Keratinocyte (primary cell): ENCODE results near the gene LRRC37A3. TPM values are rescaled to one million over a fixed set of nuclear protein-coding genes. Genes with fewer than 3 reads are reported as not detected.
A peak's percentile ranks its signal among the peaks of the same experiment; 100 is the strongest.
"Not testable (repeated sequence)": the region's sequence is repeated elsewhere in the genome, so short reads cannot be mapped to it uniquely, and the experiment has no call there.

Experiments
- DNase-seq: peaks from one replicate; pipeline ENCODE4 v3.0.0-alpha.2; 2011; ENCODE audit warnings: low read depth, missing footprints, low spot score
- FAIRE-seq: peaks from 2 replicates; lab custom pipeline; 2011; peaks lifted over from hg19 to GRCh38; lab: Jason Lieb, UNC
- H2AFZ ChIP-seq: 2 replicates; pipeline ENCODE4 v1.6.0; 2012; ENCODE audit warnings: low read length, control low read depth, inconsistent platforms; ENCODE audit not compliant: control insufficient read depth
- H3K27ac ChIP-seq: 2 replicates; pipeline ENCODE4 v1.5.1; 2011; ENCODE audit warnings: low read length; ENCODE audit not compliant: control insufficient read depth, insufficient read depth
- H3K27me3 ChIP-seq: 3 replicates; pipeline ENCODE4 v1.6.0; 2011; ENCODE audit warnings: low read length; ENCODE audit not compliant: control insufficient read depth, insufficient read depth; ENCODE audit errors: extremely low read depth
- H3K36me3 ChIP-seq, 2 experiments: 2 replicates in 1 of 2; 3 replicates in 1 of 2; pipeline ENCODE4 v1.5.1; 2011; ENCODE audit warnings: low read length in 2 of 2, mild to moderate bottlenecking in 1 of 2; ENCODE audit not compliant: control insufficient read depth in 2 of 2, insufficient read depth in 2 of 2; ENCODE audit errors: extremely low read depth in 1 of 2
- H3K4me1 ChIP-seq: 3 replicates; pipeline ENCODE4 v1.5.1; 2011; ENCODE audit warnings: low read length; ENCODE audit not compliant: control insufficient read depth, insufficient read depth; ENCODE audit errors: extremely low read depth
- H3K4me2 ChIP-seq: 3 replicates; pipeline ENCODE4 v1.6.0; 2011; ENCODE audit warnings: low read depth, low read length; ENCODE audit not compliant: control insufficient read depth, insufficient read depth; ENCODE audit errors: extremely low read depth
- H3K4me3 ChIP-seq, 3 experiments: fragments of 200-600 bp in 1 of 3; sonication (generic) in 1 of 3; 2 replicates in 2 of 3; 3 replicates in 1 of 3; pipeline ENCODE4 v1.5.1; 2011 to 2016; ENCODE audit warnings: low read length in 3 of 3, mild to moderate bottlenecking in 3 of 3, control low read depth in 2 of 3, inconsistent platforms in 1 of 3, low read depth in 1 of 3, mixed read lengths in 1 of 3, mixed run types in 1 of 3, moderate library complexity in 1 of 3; ENCODE audit not compliant: control insufficient read depth in 2 of 3, insufficient read depth in 2 of 3; ENCODE audit errors: extremely low read depth in 1 of 3
- H3K79me2 ChIP-seq: 2 replicates; pipeline ENCODE4 v1.6.0; 2012; ENCODE audit warnings: low read length; ENCODE audit not compliant: control insufficient read depth, insufficient read depth
- H3K9ac ChIP-seq: 3 replicates; pipeline ENCODE4 v1.6.0; 2011; ENCODE audit warnings: low read length; ENCODE audit not compliant: control insufficient read depth, insufficient read depth; ENCODE audit errors: extremely low read depth
- H3K9me1 ChIP-seq: 3 replicates; pipeline ENCODE4 v1.6.0; 2011; ENCODE audit warnings: low read length; ENCODE audit not compliant: control insufficient read depth, insufficient read depth; ENCODE audit errors: extremely low read depth
- H3K9me3 ChIP-seq: 2 replicates; pipeline ENCODE4 v1.5.1; 2012; ENCODE audit warnings: low read depth, low read length; ENCODE audit not compliant: control insufficient read depth
- H4K20me1 ChIP-seq: 3 replicates; pipeline ENCODE4 v1.6.0; 2011; ENCODE audit warnings: low read length; ENCODE audit not compliant: control insufficient read depth, insufficient read depth; ENCODE audit errors: extremely low read depth
- EZH2 ChIP-seq: IDR thresholded peaks from one replicate; pipeline ENCODE4 v1.6.1; 2012; ENCODE audit warnings: inconsistent platforms, mild to moderate bottlenecking, low read length, moderate library complexity
- dilution Hi-C: fragments of 300-500 bp; cut with MboI; formaldehyde crosslinking; loops from one replicate; pipeline ENCODE4 v1.7.0; 2020; ENCODE audit warnings: low sequenced_read_pairs; ENCODE audit not compliant: extremely low pct_ligation_motif_present
- polyA plus RNA-seq, 5 experiments: library from polyadenylated mRNA; depleted of rRNA in 3 of 5; stranded (reverse) in 3 of 5; stranded (forward) in 1 of 5; unstranded in 1 of 5; fragments of >200 nt; gene quantifications; 1 replicate in 1 of 5; 2 replicates in 3 of 5; 3 replicates in 1 of 5; pipeline versions ENCODE4 v1.2.1 to v1.2.3, GENCODE V29; 2011 to 2012; ENCODE audit warnings: missing spikeins in 2 of 5, low read depth in 1 of 5, low replicate concordance in 1 of 5
- TF ChIP-seq, protein P1 (sequence below), 3 experiments: IDR thresholded peaks in 1 of 3; conservative IDR thresholded peaks in 1 of 3; optimal IDR thresholded peaks in 1 of 3; 2 replicates in 2 of 3; 3 replicates in 1 of 3; pipeline versions ENCODE3 to v1.5.1; 2011; ENCODE audit warnings: low read length in 3 of 3, mild to moderate bottlenecking in 3 of 3, moderate library complexity in 2 of 3, control low read depth in 1 of 3, inconsistent platforms in 1 of 3; ENCODE audit not compliant: insufficient read depth in 2 of 3; ENCODE audit errors: extremely low read depth in 1 of 3

LRRC37A3 gene
- polyA plus RNA-seq, 1 donor (not counting 4 experiments of a cell fraction or from before 2014, with no cell fraction given), result 2.0 TPM

DNA sequence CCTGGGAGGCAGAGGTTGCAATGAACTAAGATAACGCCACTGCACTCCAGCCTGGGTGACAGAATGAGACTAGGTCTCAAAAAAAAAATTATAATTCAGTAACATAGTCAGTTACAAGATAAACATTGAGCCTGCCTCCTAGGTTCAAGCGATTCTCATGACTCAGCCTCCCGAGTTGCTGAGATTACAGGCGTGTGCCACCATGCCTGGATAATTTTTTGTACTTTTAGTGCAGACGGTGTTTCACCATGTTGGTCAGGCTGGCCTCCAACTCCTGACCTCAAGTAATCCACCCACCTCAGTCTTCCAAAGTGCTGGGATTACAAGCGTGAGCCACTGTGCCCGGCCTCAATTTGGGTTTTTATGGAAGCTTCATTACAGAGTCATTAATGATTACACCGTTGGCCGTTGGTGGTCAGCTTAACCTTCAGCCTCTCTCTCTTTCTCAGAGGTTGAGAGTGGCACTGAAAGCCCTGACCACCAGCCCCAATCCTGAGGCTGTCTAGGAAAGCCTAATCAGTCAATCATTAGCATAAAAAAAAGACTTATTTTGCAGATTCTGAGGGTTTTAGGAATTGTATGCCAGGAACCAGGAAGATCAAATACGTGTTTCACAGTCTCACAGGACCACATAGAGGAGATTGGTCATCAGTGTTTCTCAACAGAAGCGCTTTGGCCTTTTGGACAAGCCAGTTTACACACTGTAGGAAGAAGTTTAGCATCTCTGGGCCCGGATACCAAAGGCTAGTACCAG is 1.3 kb upstream of the LRRC37A3 start:
- FAIRE-seq, result no peak
- Histone ChIP-seq H4K20me1 (no peaks in the 10 kb centered on the region), H3K27ac (no peak overlapping the region), H3K9me1 (no peaks in the 10 kb centered on the region), H3K27me3 (no peaks in the 10 kb centered on the region), H3K9me3 (no peaks in the 10 kb centered on the region), H3K4me1 (no peaks in the 10 kb centered on the region), H3K36me3 (no peaks in the 10 kb centered on the region), H3K4me2 (no peak overlapping the region), H3K79me2 (no peaks in the 10 kb centered on the region), H3K9ac (no peak overlapping the region), H2AFZ (no peak overlapping the region), H3K4me3 (no peak overlapping the region)
- no peak for DNase-seq
- dilution Hi-C loops, result no loop called here
- TF ChIP-seq, protein P1, sequence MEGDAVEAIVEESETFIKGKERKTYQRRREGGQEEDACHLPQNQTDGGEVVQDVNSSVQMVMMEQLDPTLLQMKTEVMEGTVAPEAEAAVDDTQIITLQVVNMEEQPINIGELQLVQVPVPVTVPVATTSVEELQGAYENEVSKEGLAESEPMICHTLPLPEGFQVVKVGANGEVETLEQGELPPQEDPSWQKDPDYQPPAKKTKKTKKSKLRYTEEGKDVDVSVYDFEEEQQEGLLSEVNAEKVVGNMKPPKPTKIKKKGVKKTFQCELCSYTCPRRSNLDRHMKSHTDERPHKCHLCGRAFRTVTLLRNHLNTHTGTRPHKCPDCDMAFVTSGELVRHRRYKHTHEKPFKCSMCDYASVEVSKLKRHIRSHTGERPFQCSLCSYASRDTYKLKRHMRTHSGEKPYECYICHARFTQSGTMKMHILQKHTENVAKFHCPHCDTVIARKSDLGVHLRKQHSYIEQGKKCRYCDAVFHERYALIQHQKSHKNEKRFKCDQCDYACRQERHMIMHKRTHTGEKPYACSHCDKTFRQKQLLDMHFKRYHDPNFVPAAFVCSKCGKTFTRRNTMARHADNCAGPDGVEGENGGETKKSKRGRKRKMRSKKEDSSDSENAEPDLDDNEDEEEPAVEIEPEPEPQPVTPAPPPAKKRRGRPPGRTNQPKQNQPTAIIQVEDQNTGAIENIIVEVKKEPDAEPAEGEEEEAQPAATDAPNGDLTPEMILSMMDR (optimal IDR thresholded peaks at IDR 0.05 in 1 of 3, IDR thresholded peaks at IDR 0.05 in 1 of 3, conservative IDR thresholded peaks at IDR 0.05 in 1 of 3; ENCODE audit: extremely low read depth in 1 of 3, insufficient read depth in 2 of 3, low read length in 3 of 3), result no peak
- TF ChIP-seq EZH2, result no peak

DNA sequence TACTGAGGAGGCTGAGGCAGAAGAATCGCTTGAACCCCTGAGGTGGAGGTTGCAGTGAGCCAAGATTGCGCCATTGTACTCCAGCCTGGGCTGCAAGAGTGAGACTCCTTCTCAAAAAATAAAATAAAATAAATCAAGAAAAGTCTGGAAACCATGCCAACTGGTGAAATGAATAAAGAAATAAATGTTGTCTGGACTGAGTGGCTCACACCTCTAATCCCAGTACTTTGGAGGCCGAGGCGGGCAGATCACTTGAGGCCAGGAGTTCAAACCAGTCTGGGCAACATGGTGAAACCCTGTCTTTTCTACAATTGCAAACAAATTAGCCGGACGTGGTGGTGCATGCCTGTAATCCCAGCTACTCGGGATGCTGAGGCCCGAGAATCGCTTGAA is 744 bp upstream of the LRRC37A3 start:
- no peaks in the 10 kb centered on the region for H3K9me3 ChIP-seq
- H3K4me1 ChIP-seq, result no peaks in the 10 kb centered on the region
- H3K27ac ChIP-seq, result no peak overlapping the region
- H3K9ac ChIP-seq, result peak overlapping the region; percentile 72
- H3K4me2 ChIP-seq, result peak overlapping the region; percentile 59
- H3K79me2 ChIP-seq, result no peaks in the 10 kb centered on the region
- TF ChIP-seq, protein P1 (optimal IDR thresholded peaks at IDR 0.05 in 1 of 3, IDR thresholded peaks at IDR 0.05 in 1 of 3, conservative IDR thresholded peaks at IDR 0.05 in 1 of 3; ENCODE audit: extremely low read depth in 1 of 3, insufficient read depth in 2 of 3, low read length in 3 of 3), result no peak
- H3K27me3 ChIP-seq, result no peaks in the 10 kb centered on the region
- no peak overlapping the region for H2AFZ ChIP-seq
- no peaks in the 10 kb centered on the region for H3K9me1 ChIP-seq
- dilution Hi-C loops, result no loop called here
- H4K20me1 ChIP-seq, result no peaks in the 10 kb centered on the region
- FAIRE-seq (no peak), DNase-seq (no peak)
- H3K36me3 ChIP-seq, result no peaks in the 10 kb centered on the region
- peak overlapping the region; percentile 53 to 67 (median 54) for H3K4me3 ChIP-seq

DNA sequence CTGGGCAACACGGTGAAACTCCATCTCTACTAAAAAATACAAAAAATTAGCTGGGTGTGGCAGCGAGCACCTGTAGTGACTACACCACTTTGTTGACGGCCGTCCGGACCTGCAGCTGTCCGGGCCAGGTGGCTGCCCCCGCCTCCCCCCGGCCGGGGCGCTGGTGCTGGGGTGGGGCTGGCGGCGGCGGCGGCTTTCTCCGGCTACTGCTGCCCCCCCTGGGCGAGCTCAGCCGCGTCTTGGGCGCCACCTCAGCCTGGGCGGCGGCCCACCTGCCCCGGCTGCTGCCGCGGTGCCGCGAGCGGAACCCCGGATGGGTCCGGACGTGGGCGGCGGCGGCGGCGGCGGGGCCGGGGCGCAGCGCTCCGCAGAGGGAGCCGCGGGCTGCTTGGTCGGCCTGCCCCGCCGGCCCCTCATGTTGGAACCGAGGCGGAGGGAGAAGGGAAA is 413 bp downstream of the LRRC37A3 start:
- Histone ChIP-seq H3K27ac (peak overlapping the region; percentile 36), H3K9ac (peak overlapping the region; percentile 72), H3K4me2 (peak overlapping the region; percentile 41), H2AFZ (peak overlapping the region; percentile 12), H3K4me3 (peak overlapping the region; percentile 53 to 67 (median 54))
- DNase-seq, H3K4me1 ChIP-seq, H3K79me2 ChIP-seq, H4K20me1 ChIP-seq, H3K9me1 ChIP-seq, H3K27me3 ChIP-seq, dilution Hi-C loops, FAIRE-seq, H3K36me3 ChIP-seq, H3K9me3 ChIP-seq: not testable (repeated sequence)

DNA sequence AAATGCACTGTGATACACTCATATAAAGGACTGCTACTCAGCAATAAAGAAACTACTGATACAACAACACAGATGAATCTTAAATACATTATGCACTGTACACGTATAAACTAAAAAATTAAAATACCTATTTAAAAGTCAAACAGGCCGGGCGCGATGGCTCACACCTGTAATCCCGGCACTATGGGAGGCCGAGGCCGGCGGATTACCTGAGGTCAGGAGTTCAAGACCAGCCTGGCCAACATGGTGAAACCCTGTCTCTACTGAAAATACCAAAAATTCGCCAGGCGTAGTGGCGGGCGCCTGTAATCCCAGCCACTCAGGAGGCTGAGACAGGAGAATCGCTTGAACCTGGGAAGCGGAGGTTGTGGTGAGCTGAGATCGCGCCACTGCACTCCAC is 1.7 kb downstream of the LRRC37A3 start:
- H3K4me2 ChIP-seq, DNase-seq, H3K9ac ChIP-seq, H3K36me3 ChIP-seq, H4K20me1 ChIP-seq, H3K9me3 ChIP-seq, H3K4me3 ChIP-seq, dilution Hi-C loops, H3K27me3 ChIP-seq, H3K4me1 ChIP-seq, H3K27ac ChIP-seq, H3K79me2 ChIP-seq, H3K9me1 ChIP-seq, H2AFZ ChIP-seq, FAIRE-seq: not testable (repeated sequence)
